Anterior cingulate cortex (tissue), 58 donors: ENCODE results near the gene GNRHR.

Source experiments
- DNase-seq, 58 donors: peaks; one replicate each; lab custom pipeline; 2025; lab: John Stamatoyannopoulos, UW

The GNRHR gene

DNA sequence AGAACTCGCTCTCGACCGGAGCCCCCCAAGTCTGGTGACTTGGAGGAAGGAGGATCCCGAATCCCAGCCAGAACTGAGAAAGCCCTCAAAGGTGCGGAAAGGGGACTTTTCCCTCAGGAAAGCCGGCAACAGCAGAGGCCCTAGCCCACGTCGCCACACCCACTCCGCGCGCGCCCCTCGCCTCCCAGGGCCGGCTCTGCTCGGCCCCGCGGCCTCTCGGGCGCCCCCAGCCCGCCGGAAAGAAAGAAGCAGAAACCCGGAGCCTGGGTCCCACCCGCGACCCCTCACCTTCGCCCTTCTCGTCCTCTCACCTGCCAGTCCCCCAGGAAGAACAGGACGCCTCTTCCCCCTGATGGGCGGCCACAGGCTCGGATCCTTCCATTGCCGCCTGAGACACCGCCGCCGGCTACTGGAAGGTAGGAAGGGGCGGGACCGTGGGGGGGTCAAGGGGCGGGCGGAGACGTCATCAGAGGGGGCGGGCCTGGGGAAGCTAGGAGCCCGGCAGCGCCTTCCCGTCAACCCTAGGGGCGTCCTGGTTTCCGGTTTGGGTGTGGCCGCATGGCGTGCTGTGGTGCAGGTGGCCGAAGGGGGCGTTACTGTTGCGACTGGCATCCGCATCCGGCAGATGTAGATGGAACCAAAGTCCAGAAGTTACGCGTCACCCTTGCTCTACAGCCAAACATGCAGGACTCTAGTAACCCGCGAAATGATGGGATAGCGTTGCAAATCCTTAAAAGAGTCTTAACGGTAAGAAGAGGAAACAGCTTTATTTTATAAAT is 53.3 kb downstream of the GNRHR start, which contains the start of gene UBA6:
Gene UBA6, minus strand, starts transcription at position 418 of the 779 bp plus-strand sequence. Its CDS starts 36 bp downstream, at position 382.
- DNase-seq, result peak; percentile 49 to 97 (median 92)

DNA sequence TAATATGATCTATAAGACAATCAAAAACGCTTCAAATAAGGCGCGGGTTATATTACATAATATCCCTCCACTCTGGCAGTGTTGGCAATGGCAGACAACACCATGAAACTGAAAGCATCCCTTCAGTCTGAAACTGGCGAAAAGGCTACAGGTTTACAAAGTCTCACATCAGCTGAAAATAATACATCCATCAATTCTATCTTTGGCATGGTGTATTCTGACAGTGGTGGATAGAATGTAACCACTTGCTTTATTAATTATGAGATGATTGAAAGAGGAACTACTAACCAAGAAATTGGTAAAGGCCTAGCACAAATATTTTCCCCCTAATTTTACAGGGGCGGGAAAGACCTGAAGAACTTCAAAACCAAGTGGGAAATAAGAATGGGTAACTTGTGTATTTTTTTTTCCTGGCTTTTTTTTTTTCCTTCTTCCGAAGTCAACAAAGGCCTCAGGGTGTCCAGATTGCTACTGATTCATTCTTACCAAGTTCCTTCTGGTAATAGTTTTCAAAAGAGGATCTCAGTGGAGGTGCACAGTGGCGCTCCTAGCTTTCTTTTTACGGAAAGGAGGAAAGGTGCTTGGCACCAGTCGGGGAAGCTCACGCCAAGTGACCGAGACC is 54.0 kb downstream of the GNRHR start:
- no peak for DNase-seq

DNA sequence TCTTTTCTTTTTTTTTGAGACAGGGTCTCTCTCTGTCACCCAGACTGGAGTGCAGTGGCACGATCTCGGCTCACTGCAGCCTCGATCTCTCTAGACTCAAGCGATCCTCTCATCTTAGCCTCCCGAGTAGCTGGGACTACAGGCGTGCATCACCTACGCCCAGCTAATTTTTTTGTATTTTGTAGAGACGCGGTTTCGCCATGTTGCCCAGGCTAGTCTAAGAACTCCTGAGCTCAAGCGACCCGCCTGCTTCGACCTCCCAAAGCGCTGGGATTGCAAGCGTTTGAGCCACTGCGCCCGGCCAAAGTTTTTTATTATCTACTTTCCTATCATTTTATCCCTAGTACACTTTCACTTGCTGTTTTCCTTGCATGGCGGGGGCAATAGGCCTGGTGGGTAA is 54.6 kb downstream of the GNRHR start:
- no peak for DNase-seq

DNA sequence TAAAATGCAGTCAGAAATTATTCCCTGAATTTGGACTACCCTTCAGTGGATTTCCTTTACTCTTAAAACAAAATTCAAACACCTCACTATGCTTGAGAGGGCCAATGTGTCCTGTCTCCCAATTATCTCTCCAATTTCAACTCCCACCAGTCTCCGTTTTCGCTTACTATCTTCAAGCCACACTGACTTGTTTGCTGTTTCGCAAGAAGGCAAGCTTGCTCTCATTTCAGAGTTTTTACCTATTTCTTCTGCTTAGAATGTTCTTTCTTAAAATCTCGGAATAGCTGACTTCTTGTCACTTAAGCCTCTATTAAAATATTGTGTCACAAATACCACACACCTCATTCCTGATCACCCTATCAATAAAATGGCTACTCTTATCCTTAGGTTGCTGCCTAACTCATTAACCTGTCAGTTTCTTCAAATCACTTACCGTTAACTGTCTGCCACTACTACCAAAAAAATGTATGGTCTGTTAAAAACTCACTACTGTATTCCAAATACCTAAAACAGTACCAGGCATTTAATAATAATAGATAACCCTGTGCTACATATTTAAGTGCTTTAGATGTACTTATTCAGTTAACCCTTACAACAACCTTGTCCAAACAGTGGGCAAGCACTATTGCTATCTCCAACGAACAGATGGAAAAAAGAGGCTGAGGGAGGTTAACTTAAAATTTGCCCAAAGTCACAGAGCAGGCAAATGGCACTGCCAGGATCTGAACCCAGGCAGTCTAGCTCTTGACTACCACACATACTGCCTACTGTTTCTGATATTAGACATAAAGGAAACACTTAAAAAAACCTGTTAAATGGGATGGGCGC is 56.1 kb downstream of the GNRHR start:
- no peak for DNase-seq

DNA sequence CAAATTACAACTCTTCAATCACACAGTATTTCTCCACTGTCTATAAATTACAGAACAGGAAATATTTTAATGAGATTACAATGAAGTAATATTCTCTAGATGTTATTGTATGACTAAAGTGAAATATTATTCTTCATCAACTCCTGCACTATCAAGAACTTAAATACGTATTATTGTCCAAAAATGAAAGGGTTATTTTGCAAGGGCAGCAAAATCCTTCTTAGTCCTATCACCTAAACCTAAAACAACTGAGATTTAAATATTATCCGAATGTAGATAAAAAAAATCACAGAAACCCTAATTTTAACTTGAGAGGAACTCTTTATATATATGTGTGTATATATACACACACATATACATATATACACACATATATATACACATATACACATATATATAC is 58.1 kb downstream of the GNRHR start:
- DNase-seq, result no peak

DNA sequence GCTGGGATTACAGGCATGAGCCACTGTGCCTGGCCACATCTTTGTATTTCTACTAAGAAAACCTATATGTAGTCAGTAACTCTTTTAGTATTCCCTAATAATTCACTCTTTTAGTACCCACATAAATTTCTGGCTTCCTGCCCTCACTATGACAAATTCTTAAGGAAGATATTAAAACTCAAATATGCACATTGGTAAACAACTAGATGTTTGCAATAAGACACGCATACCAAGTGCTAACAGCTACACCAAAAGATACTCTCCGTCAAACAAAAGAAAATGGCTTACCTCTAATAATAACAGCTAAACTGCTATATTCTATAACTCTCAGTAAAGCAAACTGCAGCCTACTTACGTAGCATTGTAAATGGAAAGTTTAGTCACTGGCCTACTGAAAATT is 59.5 kb downstream of the GNRHR start:
- no peak for DNase-seq

DNA sequence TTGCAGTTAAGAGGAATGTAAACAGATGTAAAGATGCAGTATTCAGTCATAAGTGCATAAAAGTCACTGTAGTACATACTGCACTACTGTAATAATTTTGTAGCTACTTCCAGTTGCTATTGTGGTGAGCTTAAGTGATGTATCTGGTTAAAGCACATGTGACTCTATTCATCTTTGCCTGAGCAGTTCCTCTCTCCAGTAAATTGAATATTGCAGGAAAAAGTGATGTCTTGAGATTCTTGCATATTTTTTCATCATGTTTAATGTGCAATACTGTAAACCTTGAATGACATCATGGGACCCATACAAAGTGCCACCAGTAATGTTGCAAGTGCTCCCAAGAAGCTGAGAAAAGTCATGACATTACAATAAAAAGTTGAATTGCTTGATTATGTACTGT is 62.9 kb downstream of the GNRHR start:
- DNase-seq, result no peak
